PC-3 (cell line): ENCODE data around the gene IGFBP4. TPM values are rescaled to one million over a fixed set of nuclear protein-coding genes. Genes with fewer than 3 reads are reported as not detected.

Experiments
- ATAC-seq: fragments of 200-7000 bp; cut with Tn5 transposase; 2 replicates; pipeline ENCODE4 v1.9.1; 2020; ENCODE audit warnings: mild to moderate bottlenecking, moderate library complexity
- BruUV-seq: library from RNA; stranded (reverse); fragments of 400-500 nt; replicated peaks from 2 replicates; lab custom pipeline; 2021; lab: Mats Ljungman, UMichigan
- CTCF ChIA-PET: fragments of 300-600 bp; sonication (Branson Sonifier 250); formaldehyde crosslinking; loops from one replicate; lab custom pipeline; 2022; ENCODE audit warnings: antibody characterized with exemption; lab: Charles Lee
- POLR2A ChIA-PET: fragments of 300-600 bp; sonication (Branson Sonifier 250); formaldehyde crosslinking; loops from one replicate; lab custom pipeline; 2022; ENCODE audit warnings: antibody characterized with exemption; ENCODE audit not compliant: unreplicated experiment; lab: Charles Lee
- DNase-seq: peaks from one replicate; pipeline ENCODE4 v3.0.0-alpha.2; 2015
- H2AFZ ChIP-seq: fragments of 300-600 bp; sonication (generic); 2 replicates; pipeline ENCODE4 v1.6.0; 2016; ENCODE audit warnings: antibody characterized with exemption, low read length
- H3F3A ChIP-seq: fragments of 300-600 bp; sonication (generic); one replicate; pipeline ENCODE4 v1.6.0; 2017; ENCODE audit warnings: antibody characterized with exemption, low read length, control low read depth, mild to moderate bottlenecking; ENCODE audit not compliant: unreplicated experiment
- H3K27ac ChIP-seq: fragments of 300-600 bp; sonication (generic); 2 replicates; pipeline ENCODE4 v1.5.1; 2016; ENCODE audit warnings: mild to moderate bottlenecking, low read length
- H3K27me3 ChIP-seq: fragments of 300-600 bp; sonication (generic); 2 replicates; pipeline ENCODE4 v1.6.1; 2016; ENCODE audit warnings: low read length, mixed read lengths
- H3K36me3 ChIP-seq: fragments of 300-600 bp; sonication (generic); 2 replicates; pipeline ENCODE4 v1.6.1; 2016; ENCODE audit warnings: low read depth, mixed run types, low read length, mixed read lengths
- H3K4me1 ChIP-seq: fragments of 300-600 bp; sonication (generic); 2 replicates; pipeline ENCODE4 v1.5.1; 2016; ENCODE audit warnings: low read length; ENCODE audit not compliant: insufficient read depth
- H3K4me2 ChIP-seq: fragments of 300-600 bp; sonication (generic); 2 replicates; pipeline ENCODE4 v1.6.0; 2016; ENCODE audit warnings: low read length
- H3K4me3 ChIP-seq: fragments of 300-600 bp; sonication (generic); 2 replicates; pipeline ENCODE4 v1.5.1; 2016; ENCODE audit warnings: mild to moderate bottlenecking, low read length, mixed read lengths
- H3K79me2 ChIP-seq: fragments of 300-600 bp; sonication (generic); 2 replicates; pipeline ENCODE4 v1.6.1; 2017; ENCODE audit warnings: low read length, mixed read lengths
- H3K9ac ChIP-seq: fragments of 300-600 bp; sonication (generic); 2 replicates; pipeline ENCODE4 v1.6.0; 2016; ENCODE audit warnings: mild to moderate bottlenecking, low read length
- H3K9me2 ChIP-seq: fragments of 300-600 bp; sonication (generic); replicated peaks from 2 replicates; pipeline ENCODE4 v1.6.1; 2016; ENCODE audit warnings: mixed run types, low read length, mixed read lengths
- H3K9me3 ChIP-seq: fragments of 300-600 bp; sonication (generic); 2 replicates; pipeline ENCODE4 v1.6.1; 2016; ENCODE audit warnings: low read length, mixed read lengths
- H4K20me1 ChIP-seq: fragments of 300-600 bp; sonication (generic); 2 replicates; pipeline ENCODE4 v1.6.1; 2016; ENCODE audit warnings: low read length, mixed read lengths
- CTCF ChIP-seq: fragments of 300-600 bp; sonication (generic); conservative IDR thresholded peaks from 2 replicates; pipeline ENCODE4 v1.5.1; 2017; ENCODE audit warnings: antibody characterized with exemption, low read depth, mild to moderate bottlenecking, low read length
- EZH2 ChIP-seq: fragments of 300-600 bp; sonication (generic); IDR thresholded peaks from one replicate; pipeline ENCODE4 v1.6.1; 2017; ENCODE audit warnings: antibody characterized with exemption, mild to moderate bottlenecking, low read length; ENCODE audit not compliant: unreplicated experiment
- EZH2phosphoT487 ChIP-seq: fragments of 300-600 bp; sonication (generic); IDR thresholded peaks from 2 replicates; pipeline ENCODE4 v1.6.1; 2018; ENCODE audit warnings: mild to moderate bottlenecking, antibody characterized with exemption, low read length, borderline replicate concordance
- intact Hi-C: fragments of 100-400 bp; cut with micrococcal nuclease; formaldehyde crosslinking; loops from 2 replicates; pipeline ENCODE4 v1.9.0; 2023
- total RNA-seq: library from RNA; depleted of rRNA; stranded (reverse); fragments of >200 nt; gene quantifications from 2 replicates; pipeline ENCODE4 v1.2.3, GENCODE V29; 2014

IGFBP4 gene
- total RNA-seq, 1 experiment from 2014 or later = 164 TPM

- H3K36me3 ChIP-seq = peaks cover 29% of the 10 kb centered on the region
- no peaks in the 10 kb centered on the region for H3K9me3 ChIP-seq
- POLR2A ChIA-PET = no interaction called here
- no peak overlapping the region for H3K9ac ChIP-seq
- DNase-seq (peak; percentile 52), ATAC-seq (peak; percentile 41)
- H3K27me3 ChIP-seq = no peaks in the 10 kb centered on the region
- H3K27ac ChIP-seq = no peak overlapping the region
- intact Hi-C loops = no loop called here
- H3K4me3 ChIP-seq = no peak overlapping the region
- peaks cover 37% of the 10 kb centered on the region for H3K4me1 ChIP-seq
- CTCF ChIA-PET = interaction anchor here (0.5 to 0.6 kb wide), 2 partner anchors 46 to 148 kb away, joined by 4 read pairs; no protein-coding TSS in a partner anchor
- peaks cover 15% of the 10 kb centered on the region for H4K20me1 ChIP-seq
- BruUV-seq = no TSS peak
- TF ChIP-seq CTCF = peak; percentile 75
- TF ChIP-seq EZH2 = no peak
- TF ChIP-seq EZH2phosphoT487 = no peak
- H3F3A ChIP-seq = no peaks in the 10 kb centered on the region
- no peaks in the 10 kb centered on the region for H3K9me2 ChIP-seq
- H2AFZ ChIP-seq = no peak overlapping the region
- H3K79me2 ChIP-seq = peaks cover 60% of the 10 kb centered on the region
- no peak overlapping the region for H3K4me2 ChIP-seq
Observed at GRCh38 chr17:40450175-40450574, 6.9 kb downstream of the IGFBP4 start.

GRCh38 chr17:40451420-40451819 is 8.2 kb downstream of the IGFBP4 start:
- ATAC-seq (no peak), DNase-seq (no peak)
- CTCF ChIA-PET = no interaction called here
- H3K27ac ChIP-seq = no peak overlapping the region
- H4K20me1 ChIP-seq = peaks cover 15% of the 10 kb centered on the region
- intact Hi-C loops = no loop called here
- H2AFZ ChIP-seq = no peak overlapping the region
- H3F3A ChIP-seq = no peaks in the 10 kb centered on the region
- no peaks in the 10 kb centered on the region for H3K9me2 ChIP-seq
- no peak for TF ChIP-seq EZH2
- no peak for TF ChIP-seq EZH2phosphoT487
- no peak for TF ChIP-seq CTCF
- H3K36me3 ChIP-seq = peaks cover 40% of the 10 kb centered on the region
- H3K27me3 ChIP-seq = no peaks in the 10 kb centered on the region
- H3K4me1 ChIP-seq = peaks cover 33% of the 10 kb centered on the region
- no TSS peak for BruUV-seq
- H3K4me2 ChIP-seq = no peak overlapping the region
- peaks cover 47% of the 10 kb centered on the region for H3K79me2 ChIP-seq
- no peak overlapping the region for H3K4me3 ChIP-seq
- POLR2A ChIA-PET = no interaction called here
- no peaks in the 10 kb centered on the region for H3K9me3 ChIP-seq
- no peak overlapping the region for H3K9ac ChIP-seq

DNA sequence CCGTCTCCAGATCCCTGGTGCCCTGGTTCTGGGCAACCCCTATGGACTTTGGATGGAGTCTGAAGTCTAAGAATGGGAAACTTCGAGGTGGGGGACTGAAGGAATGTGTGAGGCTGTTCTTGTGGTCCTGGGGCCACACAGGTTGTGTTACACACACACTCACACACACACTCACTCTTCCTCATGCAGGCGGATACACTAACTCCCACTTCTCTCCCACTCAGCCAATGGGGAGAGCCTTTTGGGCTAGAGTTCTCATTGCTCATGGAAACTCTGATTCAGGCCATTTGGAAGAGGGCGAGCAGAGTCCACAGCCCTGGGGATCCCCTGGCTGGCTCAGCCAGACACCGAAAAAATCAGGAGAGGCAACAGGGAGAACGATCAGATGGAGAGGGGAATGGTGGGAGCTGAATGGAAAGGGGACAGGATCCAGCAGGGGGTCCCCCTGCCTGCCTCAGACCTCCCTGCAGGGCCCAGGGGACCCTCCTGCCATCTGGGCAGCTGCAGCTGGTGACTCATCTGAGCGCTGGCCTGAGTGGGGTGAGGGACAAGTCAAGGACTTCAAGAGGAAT is 9.1 kb downstream of the IGFBP4 start:
- intact Hi-C loops = no loop called here
- ATAC-seq (no peak), DNase-seq (no peak)
- POLR2A ChIA-PET = no interaction called here
- Histone ChIP-seq H3K4me3 (no peak overlapping the region), H3K9me3 (no peaks in the 10 kb centered on the region), H3K4me1 (peaks cover 24% of the 10 kb centered on the region), H3K36me3 (peaks cover 42% of the 10 kb centered on the region), H3K9ac (no peak overlapping the region), H3K4me2 (no peak overlapping the region), H3K9me2 (no peaks in the 10 kb centered on the region), H4K20me1 (peaks cover 7% of the 10 kb centered on the region; the same call in 1 of the 2 replicates), H3F3A (no peaks in the 10 kb centered on the region), H3K79me2 (peaks cover 38% of the 10 kb centered on the region), H3K27me3 (no peaks in the 10 kb centered on the region), H2AFZ (no peak overlapping the region), H3K27ac (peak overlapping the region; percentile 16; the same call in 1 of the 2 replicates)
- TF ChIP-seq EZH2phosphoT487 = no peak
- TF ChIP-seq EZH2 = no peak
- CTCF ChIA-PET = no interaction called here
- BruUV-seq = no TSS peak
